Activated CD4-positive, alpha-beta T cell treated with anti-CD3 and anti-CD28 coated beads for 36 hours (primary cell): ENCODE measurements around the gene TSPAN14. TPM values are rescaled to one million over a fixed set of nuclear protein-coding genes. Genes with fewer than 3 reads are reported as not detected.

Experiments used
- ATAC-seq: fragments of 200-7000 bp; cut with Tn5 transposase; one replicate; pipeline ENCODE4 v1.10.0; 2021; ENCODE audit warnings: mild to moderate bottlenecking, moderate library complexity
- CTCF ChIA-PET: fragments of 350-600 bp; sonication (Branson Sonifier 250); formaldehyde crosslinking; loops from one replicate; lab custom pipeline; 2021; ENCODE audit warnings: antibody characterized with exemption; lab: Charles Lee
- POLR2A ChIA-PET: fragments of 350-600 bp; sonication (Branson Sonifier 250); formaldehyde crosslinking; loops from one replicate; lab custom pipeline; 2021; ENCODE audit warnings: antibody characterized with exemption, inconsistent platforms; lab: Charles Lee
- DNase-seq: peaks from one replicate; pipeline ENCODE4 v3.0.0-alpha.2; 2020
- H3K27ac Mint-ChIP-seq: one replicate; pipeline ENCODE4 v1.8.0; 2021; ENCODE audit warnings: mixed read lengths
- H3K27me3 Mint-ChIP-seq: one replicate; pipeline ENCODE4 v1.8.0; 2021; ENCODE audit warnings: mixed read lengths
- H3K36me3 Mint-ChIP-seq: one replicate; pipeline ENCODE4 v1.8.0; 2021; ENCODE audit warnings: low read depth, mixed read lengths
- H3K4me1 Mint-ChIP-seq: one replicate; pipeline ENCODE4 v1.8.0; 2021; ENCODE audit warnings: mixed read lengths
- H3K4me3 Mint-ChIP-seq: one replicate; pipeline ENCODE4 v1.8.0; 2021; ENCODE audit warnings: mild to moderate bottlenecking, moderate library complexity, mixed read lengths
- H3K9me3 Mint-ChIP-seq: one replicate; pipeline ENCODE4 v1.8.0; 2021; ENCODE audit warnings: low read depth, mixed read lengths
- intact Hi-C, 2 experiments: fragments of 100-400 bp; cut with DNase I in 1 of 2; cut with micrococcal nuclease in 1 of 2; formaldehyde crosslinking; loops; one replicate each; pipeline versions ENCODE4 v1.14.2 to v1.15.1; 2022 to 2024; cut with DNase I, micrococcal nuclease
- total RNA-seq, 2 experiments: library from RNA; stranded (reverse); gene quantifications; one replicate each; pipeline ENCODE4 v1.2.3, GENCODE V29; 2021

The TSPAN14 gene
- total RNA-seq, 2 experiments from 2014 or later, result 37.6 to 43.8 TPM

DNA sequence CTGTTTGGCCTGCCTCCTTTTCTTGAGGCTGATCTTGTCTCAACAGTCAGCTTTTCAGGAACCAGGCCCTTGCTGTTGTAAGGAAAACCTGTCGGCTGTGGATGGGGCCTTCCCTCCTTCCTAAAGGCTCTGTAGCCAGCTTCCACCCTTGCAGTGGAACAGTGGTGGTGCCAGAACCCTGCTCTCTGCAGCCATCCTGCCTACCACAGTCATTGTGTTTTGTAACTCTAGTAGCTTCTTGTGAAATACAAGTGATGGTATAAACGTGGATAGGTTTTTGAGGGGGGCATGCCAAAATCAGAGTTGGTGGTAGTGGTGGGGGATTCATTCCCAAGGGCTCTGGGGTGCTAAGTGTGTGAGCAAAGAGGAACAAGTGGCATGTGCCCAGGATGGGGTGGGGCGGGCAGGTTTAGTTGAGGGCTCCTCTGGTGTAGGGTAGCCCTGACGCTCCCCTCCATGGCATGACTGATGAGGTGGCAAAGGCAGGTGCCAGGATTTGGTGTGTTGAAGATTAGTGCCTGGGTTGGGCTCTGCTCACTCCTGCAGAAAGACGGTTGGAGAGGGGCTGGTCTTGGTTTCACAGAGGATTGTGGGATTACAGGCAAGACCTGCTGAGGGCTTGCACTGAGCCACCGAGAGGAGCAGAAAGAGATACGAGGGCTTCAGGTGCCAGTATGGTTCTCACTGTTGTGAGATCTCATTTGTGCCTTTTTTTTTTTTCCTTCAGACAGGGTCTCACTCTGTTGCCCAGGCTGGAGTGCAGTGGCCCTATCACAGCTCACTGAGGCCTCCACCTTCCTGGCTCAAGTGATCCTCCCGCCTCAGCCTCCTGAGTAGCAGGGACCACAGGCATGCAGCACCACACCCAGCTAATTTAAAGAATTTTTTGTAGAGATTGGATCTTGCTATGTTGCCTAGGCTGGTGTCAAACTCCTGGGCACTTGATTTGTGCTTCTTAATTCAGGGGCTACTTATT lies 7.4 kb downstream of the TSPAN14 start:
- ChIA-PET CTCF (interaction anchor here (0.6 to 21.2 kb wide), 8 partner anchors 7 to 1374 kb away, joined by 3 to 372 read pairs (median 7); no protein-coding TSS in a partner anchor), POLR2A (interaction anchor here (1.2 to 2.6 kb wide), 2 partner anchors 11 to 44 kb away, joined by 3 to 9 read pairs; no protein-coding TSS in a partner anchor)
- DNase-seq, result peak; percentile 42
- peaks cover 19% of the 10 kb centered on the region for H3K36me3 Mint-ChIP-seq
- no peaks in the 10 kb centered on the region for H3K27me3 Mint-ChIP-seq
- H3K9me3 Mint-ChIP-seq, result no peaks in the 10 kb centered on the region
- H3K4me1 Mint-ChIP-seq, result peaks cover 97% of the 10 kb centered on the region
- intact Hi-C loops, result no loop called here
- peak overlapping the region; percentile 99 for H3K4me3 Mint-ChIP-seq
- ATAC-seq, result no peak
- peak overlapping the region; percentile 98 for H3K27ac Mint-ChIP-seq

DNA sequence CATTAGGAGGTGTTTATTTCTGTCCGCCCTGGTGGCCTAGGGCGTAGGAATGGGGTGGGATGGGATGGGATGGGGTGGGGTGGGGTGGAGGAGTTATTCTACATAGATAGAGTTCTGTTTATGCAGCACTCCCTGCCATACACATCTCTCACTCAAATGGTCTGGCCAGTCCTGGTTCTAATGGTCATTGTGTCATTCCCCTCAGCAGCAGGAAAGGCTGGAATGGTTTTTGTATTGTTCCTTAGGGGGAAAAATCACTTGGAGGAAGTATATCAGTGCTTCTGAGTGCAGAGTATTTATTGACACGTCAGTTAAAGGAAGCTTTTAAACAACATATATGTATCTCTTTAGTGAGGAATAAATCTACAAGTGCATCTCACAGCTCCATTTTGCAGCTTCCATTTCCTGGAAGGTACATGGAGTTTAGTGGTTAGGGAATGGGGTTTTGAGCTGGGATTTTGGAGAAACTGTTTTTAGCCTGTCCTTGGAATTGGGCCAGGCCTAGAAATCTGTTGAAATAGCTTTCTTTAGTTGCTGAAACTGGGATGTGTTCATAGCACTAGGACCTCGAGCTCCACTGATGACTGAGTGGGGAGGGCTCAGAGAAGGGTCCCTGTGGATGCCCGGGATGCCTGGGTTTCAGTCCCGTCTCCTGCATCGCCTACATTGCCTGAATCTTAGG lies 8.3 kb downstream of the TSPAN14 start:
- Mint-ChIP-seq H3K27ac (peak overlapping the region; percentile 98), H3K9me3 (no peaks in the 10 kb centered on the region), H3K36me3 (peaks cover 14% of the 10 kb centered on the region), H3K27me3 (no peaks in the 10 kb centered on the region), H3K4me3 (no peak overlapping the region), H3K4me1 (peaks cover 97% of the 10 kb centered on the region)
- CTCF ChIA-PET, result interaction anchor here (0.6 to 21.2 kb wide), 8 partner anchors 6 to 1375 kb away, joined by 3 to 372 read pairs (median 10); no protein-coding TSS in a partner anchor
- POLR2A ChIA-PET, result interaction anchor here (0.5 to 2.6 kb wide), 3 partner anchors 10 to 22 kb away, joined by 3 to 9 read pairs (median 3); no protein-coding TSS in a partner anchor
- ATAC-seq, result no peak
- DNase-seq, result no peak
- intact Hi-C loops, result no loop called here

DNA sequence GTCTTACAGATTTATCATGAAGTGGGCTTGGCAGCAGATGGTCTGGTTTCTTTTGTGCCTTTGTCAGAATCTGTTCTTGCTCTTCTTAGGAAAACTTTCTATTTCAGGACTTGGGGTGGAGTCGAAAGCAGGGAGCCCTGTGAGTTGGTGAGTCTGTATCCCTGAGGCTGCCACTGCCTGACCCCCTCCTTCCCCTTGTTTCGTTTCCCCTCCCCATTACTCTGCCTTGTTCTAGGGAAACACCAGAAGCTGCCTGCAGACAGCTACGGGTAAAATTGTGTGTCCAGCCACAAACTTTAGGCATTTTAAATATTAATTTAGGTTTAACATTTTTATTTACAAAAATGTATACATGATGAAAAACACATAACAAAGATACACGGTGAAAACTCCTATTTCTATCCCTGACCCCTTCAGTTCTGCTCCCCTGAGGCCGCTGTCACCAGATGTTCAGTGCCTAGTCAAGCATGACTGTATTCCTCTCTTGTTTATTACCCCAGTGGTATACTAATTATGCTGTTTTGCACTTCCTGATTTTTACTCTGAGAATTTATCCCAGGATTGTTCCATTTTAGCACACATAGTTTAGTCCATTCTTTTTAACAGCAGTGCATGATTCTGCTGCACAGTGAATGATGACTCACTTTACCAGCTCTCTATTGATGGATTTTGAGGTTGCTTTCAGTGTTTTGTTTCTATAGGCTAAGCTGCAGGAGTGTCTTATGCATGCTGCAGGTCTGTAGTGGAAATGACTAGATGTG lies 9.1 kb downstream of the TSPAN14 start:
- peak overlapping the region; percentile 97 for H3K27ac Mint-ChIP-seq
- H3K4me3 Mint-ChIP-seq, result peak overlapping the region; percentile 64
- CTCF ChIA-PET, result interaction anchor here (1.0 to 21.2 kb wide), 8 partner anchors 6 to 41 kb away, joined by 3 to 372 read pairs (median 10); no protein-coding TSS in a partner anchor
- no peaks in the 10 kb centered on the region for H3K27me3 Mint-ChIP-seq
- intact Hi-C loops, result loop anchor here (1.0 kb wide), 1 partner anchor 8 kb away; no protein-coding TSS in a partner anchor
- ATAC-seq (peak; percentile 46), DNase-seq (no peak)
- H3K36me3 Mint-ChIP-seq, result peaks cover 11% of the 10 kb centered on the region
- H3K4me1 Mint-ChIP-seq, result peaks cover 97% of the 10 kb centered on the region
- POLR2A ChIA-PET, result interaction anchor here (1.5 to 2.6 kb wide), 2 partner anchors 9 to 21 kb away, joined by 3 to 9 read pairs; no protein-coding TSS in a partner anchor
- no peaks in the 10 kb centered on the region for H3K9me3 Mint-ChIP-seq

DNA sequence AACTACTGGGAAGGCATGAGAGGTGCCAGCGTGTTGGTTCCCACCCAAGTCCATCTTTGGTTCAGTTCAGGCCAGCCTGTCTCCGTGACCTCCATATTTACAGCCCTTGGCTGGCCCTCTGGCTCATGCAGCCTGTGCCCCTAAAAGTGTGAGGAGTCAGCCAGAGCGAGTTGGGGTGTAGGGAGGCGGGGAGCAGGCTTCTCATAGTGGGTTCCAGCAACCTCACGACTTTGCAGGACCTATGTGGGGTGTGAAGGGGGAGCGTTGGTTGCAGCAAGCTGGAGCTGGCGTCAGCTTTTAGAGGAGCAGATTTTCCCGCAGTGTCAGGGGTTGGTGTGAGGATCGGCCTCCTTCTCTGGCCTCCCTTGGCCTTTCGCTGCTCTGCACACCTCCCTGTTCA lies 9.8 kb downstream of the TSPAN14 start:
- intact Hi-C loops, result loop anchor here (1.0 kb wide), 1 partner anchor 7 kb away; no protein-coding TSS in a partner anchor
- no peak for DNase-seq
- peak overlapping the region; percentile 64 for H3K4me3 Mint-ChIP-seq

DNA sequence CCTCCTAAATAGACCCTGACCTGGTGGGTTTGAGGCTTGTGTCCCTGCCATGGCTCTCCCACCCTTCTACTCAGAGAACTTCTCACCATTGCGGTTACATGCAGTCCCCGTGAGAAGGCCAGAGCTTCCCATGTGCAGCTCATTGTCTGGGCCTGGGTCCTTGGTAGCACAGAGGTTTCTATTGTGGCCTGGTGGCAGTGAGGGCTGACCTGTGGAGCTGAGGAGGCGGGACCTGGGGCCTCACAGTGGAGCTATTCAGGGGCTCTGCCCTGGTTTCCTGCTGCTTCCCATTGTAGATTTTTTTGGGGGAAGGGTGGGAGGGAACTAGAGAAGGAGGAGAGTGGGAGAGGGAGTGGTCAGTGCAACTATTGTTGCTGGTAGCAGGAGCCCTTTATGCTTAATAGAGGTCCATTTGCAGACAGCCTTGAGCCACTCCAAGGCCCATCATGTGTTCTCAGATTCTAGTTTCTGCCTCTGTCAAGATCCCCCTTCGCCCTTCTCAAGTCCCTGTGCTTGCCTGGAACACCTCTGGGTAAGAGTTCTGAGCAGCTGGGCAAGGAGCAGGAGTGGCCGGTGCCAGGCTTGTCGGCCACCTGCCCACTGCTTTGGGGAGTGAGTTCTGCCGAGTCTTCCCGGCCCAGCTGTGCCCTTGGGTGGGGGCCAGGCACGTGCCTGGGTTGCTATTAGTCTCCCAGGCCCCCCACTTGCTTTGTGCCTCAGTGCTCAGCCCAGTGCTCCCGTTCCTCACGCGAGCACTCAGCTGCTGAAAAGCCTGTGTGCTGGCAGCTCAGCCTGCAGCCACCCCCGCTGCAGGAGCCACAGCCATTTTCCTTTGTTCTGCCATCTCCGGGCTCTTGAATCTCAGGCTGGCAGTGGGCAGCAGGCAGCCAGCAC lies 10.7 kb downstream of the TSPAN14 start:
- CTCF ChIA-PET, result interaction anchor here (0.6 to 21.2 kb wide), 8 partner anchors 6 to 277 kb away, joined by 4 to 372 read pairs (median 7); partner anchors contain the start of gene TSPAN14
- peaks cover 16% of the 10 kb centered on the region for H3K36me3 Mint-ChIP-seq
- intact Hi-C loops, result no loop called here

More for the DNA sequence above, 9.8 kb downstream of the TSPAN14 start:
- H3K9me3 Mint-ChIP-seq, result no peaks in the 10 kb centered on the region
- H3K36me3 Mint-ChIP-seq, result peaks cover 13% of the 10 kb centered on the region
- H3K4me1 Mint-ChIP-seq, result peaks cover 97% of the 10 kb centered on the region
- H3K27ac Mint-ChIP-seq, result peak overlapping the region; percentile 97
- no peak for ATAC-seq
- no peaks in the 10 kb centered on the region for H3K27me3 Mint-ChIP-seq
- ChIA-PET CTCF (interaction anchor here (1.0 to 21.2 kb wide), 7 partner anchors 5 to 86 kb away, joined by 3 to 372 read pairs (median 10); no protein-coding TSS in a partner anchor), POLR2A (interaction anchor here (1.5 to 2.6 kb wide), 2 partner anchors 8 to 20 kb away, joined by 3 to 9 read pairs; no protein-coding TSS in a partner anchor)

DNA sequence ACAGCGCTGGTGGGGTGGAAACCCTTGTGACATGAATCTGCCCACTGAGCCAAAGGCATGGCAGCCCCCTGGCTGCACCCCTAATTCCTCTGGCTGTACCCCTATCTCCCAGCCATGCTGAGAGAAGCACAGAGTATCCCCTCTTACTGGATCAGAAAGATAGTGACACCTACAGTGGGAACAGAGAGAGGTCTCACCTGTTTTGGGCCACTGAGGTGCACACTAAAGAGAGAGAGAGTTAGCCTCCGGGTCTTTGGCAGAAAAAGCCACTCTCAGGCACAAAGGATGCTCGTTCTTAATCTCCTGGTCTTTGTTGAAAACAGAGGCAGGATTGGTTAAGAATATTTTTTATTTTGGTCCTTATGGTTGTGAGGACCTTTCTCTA lies 11.3 kb downstream of the TSPAN14 start:
- ChIA-PET POLR2A (interaction anchor here (1.3 kb wide), 1 partner anchor 34 kb away, joined by 3 read pairs; no protein-coding TSS in a partner anchor), CTCF (interaction anchor here (0.6 to 21.2 kb wide), 8 partner anchors 6 to 278 kb away, joined by 3 to 372 read pairs (median 4); partner anchors contain the start of gene TSPAN14)
- no peaks in the 10 kb centered on the region for H3K27me3 Mint-ChIP-seq
- peaks cover 20% of the 10 kb centered on the region for H3K36me3 Mint-ChIP-seq
- DNase-seq (no peak), ATAC-seq (no peak)
- no peaks in the 10 kb centered on the region for H3K9me3 Mint-ChIP-seq
- intact Hi-C loops, result no loop called here
- peaks cover 98% of the 10 kb centered on the region for H3K4me1 Mint-ChIP-seq
- H3K4me3 Mint-ChIP-seq, result peak overlapping the region; percentile 64
- peak overlapping the region; percentile 97 for H3K27ac Mint-ChIP-seq

More for the DNA sequence above, 10.7 kb downstream of the TSPAN14 start:
- DNase-seq (peak; percentile 64), ATAC-seq (no peak)
- Mint-ChIP-seq H3K4me3 (peak overlapping the region; percentile 64), H3K9me3 (no peaks in the 10 kb centered on the region), H3K4me1 (peaks cover 99% of the 10 kb centered on the region), H3K27me3 (no peaks in the 10 kb centered on the region), H3K27ac (peak overlapping the region; percentile 97)
- POLR2A ChIA-PET, result interaction anchor here (0.5 to 2.6 kb wide), 3 partner anchors 7 to 35 kb away, joined by 3 to 9 read pairs (median 5); no protein-coding TSS in a partner anchor

DNA sequence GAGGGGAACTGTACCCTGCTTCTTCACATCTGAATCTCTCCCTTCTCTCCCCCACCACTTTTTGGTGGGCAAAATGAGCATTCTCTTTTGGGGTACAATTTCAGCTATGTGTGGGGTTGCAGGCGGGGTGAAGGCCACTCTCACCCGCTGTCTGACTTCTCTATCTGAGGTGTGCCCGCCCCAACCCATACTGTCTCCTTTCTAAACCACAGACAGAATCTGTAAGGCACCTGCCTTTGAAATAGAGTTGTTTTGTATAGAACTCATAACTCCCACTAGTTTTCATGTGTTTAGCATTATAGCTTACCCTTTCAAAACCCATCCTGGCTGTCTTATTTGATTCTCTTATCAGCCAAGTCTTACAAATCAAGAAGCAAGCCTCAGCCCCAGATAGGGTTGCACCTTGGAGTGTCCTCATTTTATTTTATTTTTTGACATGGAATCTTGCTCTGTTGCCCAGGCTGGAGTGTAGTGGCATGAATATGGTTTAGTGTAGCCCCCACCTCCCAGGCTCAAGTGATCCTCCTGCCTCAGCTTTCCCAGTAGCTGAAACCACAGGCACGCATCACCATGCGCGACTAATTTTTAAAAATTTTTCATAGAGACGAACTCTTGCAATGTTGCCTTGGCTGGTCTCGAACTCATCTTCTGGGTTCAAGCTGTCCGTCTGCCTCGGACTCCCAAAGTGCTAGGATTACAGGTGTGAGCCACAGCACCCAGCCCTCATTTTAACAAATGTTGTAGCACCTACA lies 11.9 kb downstream of the TSPAN14 start:
- Mint-ChIP-seq H3K27me3 (no peaks in the 10 kb centered on the region), H3K9me3 (no peaks in the 10 kb centered on the region), H3K4me3 (peak overlapping the region; percentile 64), H3K36me3 (peaks cover 23% of the 10 kb centered on the region), H3K27ac (peak overlapping the region; percentile 97), H3K4me1 (peaks cover 98% of the 10 kb centered on the region)
- ChIA-PET POLR2A (interaction anchor here (1.1 to 1.3 kb wide), 2 partner anchors 18 to 34 kb away, joined by 3 read pairs; no protein-coding TSS in a partner anchor), CTCF (interaction anchor here (0.7 to 21.2 kb wide), 6 partner anchors 7 to 61 kb away, joined by 3 to 372 read pairs (median 9); partner anchors contain the start of gene TSPAN14)
- ATAC-seq, result peak; percentile 52
- intact Hi-C loops, result loop anchor here in 1 of 2 experiments (2.0 kb wide), 1 partner anchor 39 kb away; no protein-coding TSS in a partner anchor
- DNase-seq, result peak; percentile 65

DNA sequence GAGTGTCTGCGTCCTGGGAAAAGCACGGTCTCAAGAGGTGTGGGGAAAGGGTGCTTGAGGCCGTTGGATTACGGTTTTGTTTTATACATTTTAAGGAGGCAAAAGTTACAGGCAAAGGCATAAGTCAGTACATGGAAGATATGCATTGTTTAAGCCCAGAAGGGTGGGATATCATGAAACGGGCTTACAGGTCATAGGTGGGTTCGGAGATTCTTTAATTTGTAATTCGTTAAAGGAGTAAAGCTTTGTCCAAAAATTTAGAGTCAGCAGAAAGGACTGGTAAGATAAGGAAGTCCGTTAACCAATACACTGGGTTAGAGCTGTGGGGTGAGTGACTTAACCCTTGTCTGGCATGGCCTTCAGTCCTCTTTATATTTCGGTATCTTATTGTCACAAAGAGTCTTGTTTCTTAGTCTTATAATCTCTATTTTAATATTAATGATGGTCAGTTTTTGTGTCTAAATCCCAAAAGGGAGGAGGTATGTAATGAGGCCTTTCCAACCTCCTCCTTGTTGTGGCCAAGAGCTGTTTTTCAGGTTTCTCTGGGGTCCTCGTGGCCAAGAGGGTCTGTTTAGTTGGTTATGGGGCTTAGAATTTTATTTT lies 12.7 kb downstream of the TSPAN14 start:
- Mint-ChIP-seq H3K27ac (peak overlapping the region; percentile 97), H3K4me1 (peaks cover 98% of the 10 kb centered on the region), H3K36me3 (peaks cover 25% of the 10 kb centered on the region), H3K27me3 (no peaks in the 10 kb centered on the region), H3K9me3 (no peaks in the 10 kb centered on the region), H3K4me3 (peak overlapping the region; percentile 64)
- DNase-seq (no peak), ATAC-seq (no peak)
- intact Hi-C loops, result loop anchor here in 1 of 2 experiments (2.0 kb wide), 1 partner anchor 38 kb away; no protein-coding TSS in a partner anchor
- ChIA-PET CTCF (interaction anchor here (0.8 to 21.2 kb wide), 10 partner anchors 8 to 58 kb away, joined by 3 to 372 read pairs (median 6); partner anchors contain the start of gene TSPAN14), POLR2A (interaction anchor here (1.1 kb wide), 2 partner anchors 19 to 34 kb away, joined by 3 read pairs; no protein-coding TSS in a partner anchor)
